ENCODE measurements around the gene PDLIM5. TPM values are rescaled to one million over a fixed set of nuclear protein-coding genes. Genes with fewer than 3 reads are reported as not detected.
A peak's percentile ranks its signal among the peaks of the same experiment; 100 is the strongest.
"Not testable (repeated sequence)": the region's sequence is repeated elsewhere in the genome, so short reads cannot be mapped to it uniquely, and the experiment has no call there.

PDLIM5 gene
- total RNA-seq, 1 experiment from 2014 or later: 58.0 TPM

DNA sequence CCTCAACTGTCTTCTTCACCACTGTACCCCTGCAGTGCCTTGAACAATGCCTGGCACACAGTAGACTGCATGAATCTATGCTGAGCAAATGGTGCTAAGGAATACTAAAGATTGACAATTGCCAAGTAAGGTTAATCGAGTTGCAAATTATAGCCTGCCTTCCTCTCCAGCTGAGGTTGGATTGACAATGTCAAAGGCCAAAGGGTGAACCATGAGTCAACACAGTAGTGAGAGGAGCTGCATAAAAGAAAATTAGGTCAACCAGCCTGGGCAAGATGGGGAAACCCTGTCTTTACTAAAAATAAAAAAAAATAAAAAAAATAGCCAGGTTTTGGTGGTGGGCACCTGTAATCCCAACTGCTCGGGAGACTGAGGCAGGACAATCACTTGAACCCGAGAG is 208.9 kb downstream of the PDLIM5 start:
- Histone ChIP-seq H3K27ac (ENCODE audit: insufficient read length, low read depth, low read length) (no peak overlapping the region), H4K91ac (ENCODE audit: insufficient read length, low read depth, low read length) (no peak overlapping the region), H3K14ac (ENCODE audit: insufficient read depth, low read length) (no peak overlapping the region), H3K4ac (ENCODE audit: low read depth, low read length) (no peak overlapping the region), H3K56ac (ENCODE audit: insufficient read length, low read depth, low read length) (no peak overlapping the region), H3K23me2 (ENCODE audit: insufficient read length, low read depth, low read length, poor library complexity, severe bottlenecking) (no peaks in the 10 kb centered on the region), H2BK12ac (ENCODE audit: insufficient read length, low read depth, low read length) (no peak overlapping the region), H3K27me3 (ENCODE audit: insufficient read depth, low read length) (no peaks in the 10 kb centered on the region), H3K79me2 (ENCODE audit: insufficient read depth, low read length) (no peaks in the 10 kb centered on the region), H3K4me2 (ENCODE audit: insufficient read depth, insufficient read length, low read length) (no peak overlapping the region), H3K9me3 (ENCODE audit: control insufficient read depth, low read depth, low read length) (no peaks in the 10 kb centered on the region), H3K79me1 (ENCODE audit: insufficient read depth, low read depth, low read length, poor library complexity, severe bottlenecking) (no peaks in the 10 kb centered on the region), H3T11ph (ENCODE audit: low read length) (no peak overlapping the region), H4K8ac (replicated peaks; ENCODE audit: insufficient read length, low read depth, low read length) (no peak overlapping the region), H2AFZ (ENCODE audit: low read length) (no peak overlapping the region), H3K9ac (ENCODE audit: extremely low read depth, insufficient read length, low read length) (no peak overlapping the region), H3K4me1 (ENCODE audit: insufficient read depth, low read length) (no peaks in the 10 kb centered on the region), H2BK15ac (ENCODE audit: low read depth, low read length) (no peak overlapping the region), H3K23ac (ENCODE audit: insufficient read length, low read depth, low read length) (no peak overlapping the region), H3K18ac (ENCODE audit: insufficient read length, low read depth, low read length) (no peak overlapping the region), H2BK20ac (ENCODE audit: low read depth, low read length, poor library complexity, severe bottlenecking) (no peak overlapping the region), H4K20me1 (ENCODE audit: control insufficient read depth, insufficient read depth, insufficient read length) (no peaks in the 10 kb centered on the region), H4K5ac (ENCODE audit: insufficient read length, low read depth, low read length) (no peak overlapping the region), H2BK5ac (ENCODE audit: insufficient read length, low read length) (no peak overlapping the region), H2BK120ac (ENCODE audit: low read depth, low read length, poor library complexity, severe bottlenecking) (no peak overlapping the region), H2AK5ac (ENCODE audit: insufficient read length, low read length) (no peak overlapping the region)
- no peaks in the 10 kb centered on the region for H3K9me3 Mint-ChIP-seq
- WGBS (ENCODE audit: extremely low coverage, insufficient read length, low lambda C conversion rate): no CpG with 5 or more reads among the region's 3 CpGs
- TF ChIP-seq, protein P1, sequence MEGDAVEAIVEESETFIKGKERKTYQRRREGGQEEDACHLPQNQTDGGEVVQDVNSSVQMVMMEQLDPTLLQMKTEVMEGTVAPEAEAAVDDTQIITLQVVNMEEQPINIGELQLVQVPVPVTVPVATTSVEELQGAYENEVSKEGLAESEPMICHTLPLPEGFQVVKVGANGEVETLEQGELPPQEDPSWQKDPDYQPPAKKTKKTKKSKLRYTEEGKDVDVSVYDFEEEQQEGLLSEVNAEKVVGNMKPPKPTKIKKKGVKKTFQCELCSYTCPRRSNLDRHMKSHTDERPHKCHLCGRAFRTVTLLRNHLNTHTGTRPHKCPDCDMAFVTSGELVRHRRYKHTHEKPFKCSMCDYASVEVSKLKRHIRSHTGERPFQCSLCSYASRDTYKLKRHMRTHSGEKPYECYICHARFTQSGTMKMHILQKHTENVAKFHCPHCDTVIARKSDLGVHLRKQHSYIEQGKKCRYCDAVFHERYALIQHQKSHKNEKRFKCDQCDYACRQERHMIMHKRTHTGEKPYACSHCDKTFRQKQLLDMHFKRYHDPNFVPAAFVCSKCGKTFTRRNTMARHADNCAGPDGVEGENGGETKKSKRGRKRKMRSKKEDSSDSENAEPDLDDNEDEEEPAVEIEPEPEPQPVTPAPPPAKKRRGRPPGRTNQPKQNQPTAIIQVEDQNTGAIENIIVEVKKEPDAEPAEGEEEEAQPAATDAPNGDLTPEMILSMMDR (conservative IDR thresholded peaks at IDR 0.05): no peak
- H3K4me1 Mint-ChIP-seq: no peaks in the 10 kb centered on the region
- H3K36me3 Mint-ChIP-seq (ENCODE audit: insufficient read depth in 1 of 3, low read depth in 3 of 3): peaks cover 2 to 10% (median 4%) of the 10 kb centered on the region in 3 experiments; a peak in 4 of 7 replicates
- 0 out of 7 replicates have a peak overlapping the region, but pooled peaks of 1 of the 3 experiments have one; percentile 16 for H3K27ac Mint-ChIP-seq
- no peak for DNase-seq
- no peaks in the 10 kb centered on the region for H3K27me3 Mint-ChIP-seq (ENCODE audit: low read depth)
- no peak overlapping the region for H3K4me3 Mint-ChIP-seq

DNA sequence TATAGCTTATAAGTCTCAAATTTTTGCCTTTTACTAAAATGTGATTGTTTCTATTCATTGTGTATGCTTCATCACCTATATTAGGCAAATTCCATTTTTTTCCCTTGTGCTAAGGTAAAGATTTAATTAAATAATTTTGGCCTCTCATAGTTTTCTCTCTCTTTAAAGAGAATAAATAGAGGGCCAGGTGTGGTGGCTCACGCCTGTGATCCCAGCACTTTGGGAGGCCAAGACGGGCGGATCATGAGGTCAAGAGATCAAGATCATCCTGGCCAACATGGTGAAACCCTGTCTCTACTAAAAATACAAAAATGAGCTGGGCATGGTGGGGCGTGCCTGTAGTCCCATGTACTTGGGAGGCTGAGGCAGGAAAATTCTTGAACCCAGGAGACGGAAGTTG is 213.3 kb downstream of the PDLIM5 start:
- not testable (repeated sequence) for H3K79me2 ChIP-seq (ENCODE audit: insufficient read depth, low read length); H2BK12ac ChIP-seq (ENCODE audit: insufficient read length, low read depth, low read length); H2BK15ac ChIP-seq (ENCODE audit: low read depth, low read length); H3K36me3 Mint-ChIP-seq (ENCODE audit: insufficient read depth in 1 of 3, low read depth in 3 of 3); DNase-seq; H3K4me3 Mint-ChIP-seq; H3K27ac ChIP-seq (ENCODE audit: insufficient read length, low read depth, low read length); H3K27me3 ChIP-seq (ENCODE audit: insufficient read depth, low read length); H3K27ac Mint-ChIP-seq; H3K56ac ChIP-seq (ENCODE audit: insufficient read length, low read depth, low read length); H4K91ac ChIP-seq (ENCODE audit: insufficient read length, low read depth, low read length); H3K9ac ChIP-seq (ENCODE audit: extremely low read depth, insufficient read length, low read length); H4K8ac ChIP-seq (replicated peaks; ENCODE audit: insufficient read length, low read depth, low read length); H3K23me2 ChIP-seq (ENCODE audit: insufficient read length, low read depth, low read length, poor library complexity, severe bottlenecking); H2BK20ac ChIP-seq (ENCODE audit: low read depth, low read length, poor library complexity, severe bottlenecking); H2BK120ac ChIP-seq (ENCODE audit: low read depth, low read length, poor library complexity, severe bottlenecking); H3T11ph ChIP-seq (ENCODE audit: low read length); H3K79me1 ChIP-seq (ENCODE audit: insufficient read depth, low read depth, low read length, poor library complexity, severe bottlenecking); H3K4ac ChIP-seq (ENCODE audit: low read depth, low read length); H2AK5ac ChIP-seq (ENCODE audit: insufficient read length, low read length); H3K18ac ChIP-seq (ENCODE audit: insufficient read length, low read depth, low read length); H3K4me1 ChIP-seq (ENCODE audit: insufficient read depth, low read length); H2AFZ ChIP-seq (ENCODE audit: low read length); H3K14ac ChIP-seq (ENCODE audit: insufficient read depth, low read length); H2BK5ac ChIP-seq (ENCODE audit: insufficient read length, low read length); H3K9me3 Mint-ChIP-seq; H3K4me1 Mint-ChIP-seq; H3K9me3 ChIP-seq (ENCODE audit: control insufficient read depth, low read depth, low read length); H4K5ac ChIP-seq (ENCODE audit: insufficient read length, low read depth, low read length); H3K23ac ChIP-seq (ENCODE audit: insufficient read length, low read depth, low read length); H3K4me2 ChIP-seq (ENCODE audit: insufficient read depth, insufficient read length, low read length); H3K27me3 Mint-ChIP-seq (ENCODE audit: low read depth); H4K20me1 ChIP-seq (ENCODE audit: control insufficient read depth, insufficient read depth, insufficient read length)
- WGBS (ENCODE audit: extremely low coverage, insufficient read length, low lambda C conversion rate): no CpG with 5 or more reads among the region's 5 CpGs

All from H9 (cell line).